Iris pigment epithelial cell (primary cell): ENCODE results near the gene TEPSIN.
A peak's percentile ranks its signal among the peaks of the same experiment; 100 is the strongest.
"Not testable (repeated sequence)": the region's sequence is repeated elsewhere in the genome, so short reads cannot be mapped to it uniquely, and the experiment has no call there.

Source experiments
- DNase-seq: peaks from one replicate; pipeline ENCODE4 v3.0.0-alpha.2; 2011; ENCODE audit warnings: low read depth

TEPSIN gene

GRCh38 chr17:81236784-81237183 is 2.1 kb downstream of the TEPSIN start:
- DNase-seq = no peak

DNA sequence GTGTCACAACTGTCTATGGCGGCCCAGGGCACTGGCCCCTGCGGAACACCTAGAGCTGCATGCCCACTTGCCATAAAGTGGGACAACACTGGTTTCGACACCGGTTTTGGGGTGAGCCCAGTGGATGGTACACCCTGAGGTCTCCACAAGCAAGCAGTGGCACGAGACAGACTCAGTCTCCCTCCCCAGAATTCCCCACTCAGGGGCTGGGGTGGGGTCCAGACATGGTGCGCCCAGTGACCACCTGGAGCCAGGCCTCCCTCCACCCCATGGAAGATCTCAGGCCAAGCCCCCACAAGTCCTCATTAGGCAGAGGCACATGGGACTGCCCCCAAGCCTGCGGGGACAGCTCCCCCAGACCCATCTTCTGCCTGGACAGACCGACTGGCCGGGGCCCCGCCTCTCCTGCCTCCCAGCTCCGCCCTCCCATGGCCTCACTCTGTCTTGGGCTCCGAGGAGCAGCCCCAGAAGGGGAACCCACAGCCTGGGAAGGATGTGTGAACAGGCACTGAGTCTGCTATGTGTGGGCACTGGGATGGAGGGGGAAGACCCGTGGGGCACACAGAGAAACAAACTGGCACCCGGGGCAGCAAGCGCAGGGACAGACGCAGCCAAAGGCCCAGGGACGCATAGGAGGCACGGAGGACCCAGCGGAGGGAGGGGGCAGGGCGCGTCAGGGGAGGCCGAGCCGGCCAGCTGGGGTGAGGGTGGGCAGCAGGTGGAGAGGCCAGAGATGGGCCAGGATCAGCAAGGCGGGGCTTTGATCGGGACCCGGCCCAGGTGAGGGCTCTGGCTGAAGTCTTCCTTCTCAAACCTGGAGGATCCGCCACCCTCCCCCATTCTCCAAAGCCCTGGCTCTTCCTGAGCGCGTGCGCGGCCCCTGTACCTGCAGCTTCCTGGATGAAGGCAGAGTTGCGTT is 2.8 kb downstream of the TEPSIN start:
- DNase-seq = no peak

- DNase-seq = no peak
Measured at GRCh38 chr17:81234940-81235821, 3.7 kb downstream of the TEPSIN start.

DNA sequence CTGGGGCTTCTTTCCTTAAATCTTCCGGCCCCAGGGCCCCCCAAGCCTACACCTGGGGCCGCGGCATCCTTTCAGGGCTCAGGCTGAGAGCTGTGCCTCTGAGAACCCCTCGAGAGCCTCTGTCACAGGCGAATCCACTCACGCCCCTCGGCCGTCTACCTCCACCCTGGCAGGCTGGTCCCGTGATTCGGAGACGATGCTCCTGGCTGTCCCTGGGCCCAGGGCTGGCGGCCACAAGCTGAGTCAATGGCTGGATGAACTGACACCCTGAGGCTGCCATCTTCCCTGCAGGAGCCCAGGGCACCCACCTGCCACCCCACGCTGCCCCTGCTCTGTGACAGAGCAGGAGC is 4.4 kb downstream of the TEPSIN start:
- no peak for DNase-seq

GRCh38 chr17:81233811-81234505 is 4.9 kb downstream of the TEPSIN start:
- DNase-seq = no peak

DNA sequence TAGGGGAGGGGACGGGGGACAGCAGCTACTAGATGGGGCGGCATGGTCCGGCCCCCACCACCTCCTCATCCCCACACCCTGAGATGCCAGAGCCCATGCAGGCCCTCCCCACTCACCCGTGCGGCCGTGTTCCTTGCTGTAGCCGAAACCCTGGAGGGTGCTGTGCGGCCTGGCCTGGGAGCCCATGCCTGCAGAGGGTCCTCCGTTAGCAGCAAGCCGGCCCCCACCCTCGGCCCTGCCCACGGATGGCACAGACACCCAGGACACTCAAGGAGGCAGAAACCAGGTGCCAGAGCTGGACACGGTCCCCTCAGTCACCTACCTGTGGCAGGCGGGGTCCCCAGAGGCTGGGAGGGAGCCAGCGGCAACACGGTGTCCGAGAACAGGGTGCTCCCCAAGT is 5.5 kb downstream of the TEPSIN start:
- DNase-seq = no peak

DNA sequence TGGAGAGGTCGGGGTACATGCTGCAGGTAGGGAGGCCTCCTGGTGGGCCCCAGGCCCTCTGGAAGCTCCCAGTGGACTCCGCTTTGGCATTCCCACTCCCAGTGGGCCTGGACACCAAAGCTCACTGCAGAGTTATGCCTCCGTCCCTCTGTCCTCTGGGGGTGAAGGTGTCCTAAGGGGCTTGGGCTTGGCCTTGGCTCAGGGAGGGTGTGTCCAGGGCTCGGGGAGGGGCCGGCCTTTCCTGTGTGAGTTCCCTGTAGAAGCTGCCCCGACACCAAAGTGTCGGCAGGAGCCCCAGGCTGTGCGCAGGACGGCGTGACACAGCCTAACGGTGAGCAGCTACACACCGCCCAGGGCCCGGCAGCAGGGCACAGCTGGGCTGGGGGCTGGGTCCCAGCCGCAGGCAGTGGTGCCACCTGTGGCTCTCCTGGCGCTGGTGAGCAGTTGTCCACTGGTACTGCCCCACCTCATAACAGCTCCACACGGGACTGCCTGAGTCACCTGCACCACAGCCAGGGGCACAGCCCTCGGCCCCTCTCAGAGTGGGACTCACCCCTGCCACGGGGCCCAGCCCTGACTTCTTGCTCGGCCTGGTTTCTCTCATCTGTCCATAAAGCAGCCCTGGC is 6.1 kb downstream of the TEPSIN start:
- no peak for DNase-seq

- no peak for DNase-seq
Measured at GRCh38 chr17:81231766-81232581, 6.9 kb downstream of the TEPSIN start.

- no peak for DNase-seq
Measured at GRCh38 chr17:81231121-81231645, 7.7 kb downstream of the TEPSIN start.

GRCh38 chr17:81230043-81230820 is 8.6 kb downstream of the TEPSIN start:
- DNase-seq = no peak

- no peak for DNase-seq
Measured at GRCh38 chr17:81229666-81229920, 9.3 kb downstream of the TEPSIN start.

- DNase-seq = no peak
Measured at GRCh38 chr17:81228834-81229665, 9.8 kb downstream of the TEPSIN start.

- no peak for DNase-seq
Measured at GRCh38 chr17:81228420-81228819, 10.4 kb downstream of the TEPSIN start.

GRCh38 chr17:81227630-81228029 is 11.2 kb downstream of the TEPSIN start:
- DNase-seq = not testable (repeated sequence)

DNA sequence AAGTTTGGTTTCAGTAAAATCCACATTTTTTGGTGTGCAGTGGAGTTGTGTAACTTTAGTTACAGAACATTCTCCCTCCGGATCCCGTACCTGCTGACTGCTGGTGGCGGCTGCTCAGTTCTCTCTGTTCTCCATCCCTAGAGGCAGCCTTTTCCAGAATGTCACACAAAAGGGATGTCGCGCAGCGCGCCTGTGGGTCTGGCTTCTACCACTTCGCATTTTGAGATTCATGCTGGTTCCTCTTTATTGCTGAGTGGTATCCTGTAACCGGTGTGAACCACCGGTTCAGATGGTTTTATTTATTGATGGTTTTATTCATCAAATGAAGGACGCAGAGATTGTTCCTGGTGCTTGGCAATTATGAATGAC is 15.1 kb downstream of the TEPSIN start:
- DNase-seq = no peak

DNA sequence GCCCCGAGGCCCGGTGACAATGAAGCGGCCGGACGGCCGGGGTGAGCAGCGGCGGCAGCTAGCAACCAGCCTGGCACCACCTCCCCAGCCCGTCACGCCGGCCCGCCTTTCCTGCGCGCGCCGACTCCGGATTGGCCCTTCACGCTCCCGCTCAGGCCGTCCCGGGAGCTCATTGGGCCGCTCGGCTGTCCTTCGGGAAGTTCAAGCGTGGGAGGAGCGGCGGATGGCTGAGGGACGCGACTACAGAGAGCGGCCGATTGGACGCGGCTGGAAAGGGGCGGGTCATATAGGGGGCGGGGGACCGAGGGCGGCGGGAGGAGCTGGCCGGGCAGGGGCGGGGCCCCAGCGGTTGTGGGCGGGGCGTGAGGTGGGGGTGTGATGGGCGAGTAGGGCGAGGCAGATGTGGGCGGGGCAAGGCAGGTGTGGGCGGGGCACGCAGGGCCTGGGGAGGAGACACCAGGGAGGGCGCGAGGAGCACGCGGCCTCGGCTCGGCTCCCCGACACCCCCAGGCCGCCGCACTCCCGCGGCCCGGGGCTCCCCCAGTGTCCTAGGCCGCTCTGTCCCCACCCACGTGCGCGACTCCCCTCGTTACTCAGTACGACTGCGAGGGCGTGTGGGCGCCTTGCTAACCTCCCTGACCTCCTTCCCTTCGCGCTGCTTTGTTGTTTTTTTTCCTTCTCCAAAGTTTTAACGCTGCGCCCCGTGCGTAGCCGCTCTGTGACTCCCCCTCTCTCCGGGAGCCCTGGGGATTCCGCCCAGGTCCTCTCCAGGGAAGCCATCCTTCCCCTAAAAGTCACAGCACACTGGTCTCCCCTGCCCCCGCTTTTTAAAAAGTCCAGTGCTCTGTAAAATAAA is 15.7 kb downstream of the TEPSIN start, which contains the start of gene CEP131:
Gene CEP131, minus strand, starts transcription at position 60 of the 856 bp plus-strand sequence. CDS start 2,909 bp downstream, outside the sequence.
- peak; percentile 99 for DNase-seq

DNA sequence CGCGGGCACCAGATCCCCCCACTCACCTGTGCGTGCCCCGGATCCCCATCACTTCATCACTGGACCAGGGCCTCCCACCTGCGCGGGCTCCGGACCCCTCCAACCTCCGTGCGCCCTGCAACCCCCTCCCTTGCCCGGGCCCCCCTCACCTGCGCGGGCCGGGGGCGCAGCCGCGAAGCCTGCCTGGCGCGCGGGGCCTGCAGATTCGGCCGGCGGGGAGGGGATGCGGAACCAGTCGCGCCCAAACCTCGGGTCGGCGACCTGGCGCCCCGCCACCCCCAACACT is 16.3 kb downstream of the TEPSIN start:
- no peak for DNase-seq

DNA sequence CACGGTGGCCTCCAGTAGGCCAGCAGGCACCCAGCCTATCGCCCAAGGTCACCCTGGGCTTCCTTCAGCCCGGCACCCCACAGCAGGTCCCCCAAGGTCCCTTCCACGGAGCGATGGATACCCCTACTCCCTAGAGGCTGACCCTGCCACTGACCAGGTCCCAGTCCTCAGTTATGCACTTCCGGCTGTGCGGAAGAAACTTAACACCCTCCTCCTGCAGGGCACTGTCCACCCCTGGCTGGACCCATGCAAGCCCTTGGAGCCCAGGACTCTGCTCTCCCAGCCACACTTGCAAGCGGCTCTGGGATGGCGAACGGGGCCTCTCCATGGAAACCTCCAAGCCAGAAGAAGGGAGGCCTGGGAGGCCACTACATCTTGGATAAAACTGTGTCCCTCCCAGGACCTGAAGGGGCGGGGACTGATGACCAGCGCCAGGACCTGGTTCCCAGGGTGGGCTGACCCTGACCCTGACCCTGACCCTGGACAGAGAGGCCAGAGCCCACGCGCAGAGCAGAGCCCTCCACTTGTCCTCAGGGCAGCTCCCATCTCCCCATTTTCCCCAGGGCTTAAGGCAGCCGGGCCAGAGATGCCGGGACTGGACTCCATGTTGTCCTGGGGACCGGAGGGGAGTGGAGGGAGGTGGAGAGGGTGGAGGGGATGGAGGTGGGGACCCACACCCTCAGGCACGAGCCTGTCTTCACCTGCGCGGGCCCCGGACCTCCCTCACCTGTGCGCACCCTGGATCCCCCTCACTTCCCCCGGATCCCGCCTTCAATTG is 16.8 kb downstream of the TEPSIN start:
- DNase-seq = no peak
